Liver (tissue), 9 donors: ENCODE measurements around the gene CYB5RL. TPM values are rescaled to one million over a fixed set of nuclear protein-coding genes. Genes with fewer than 3 reads are reported as not detected.
A peak's percentile ranks its signal among the peaks of the same experiment; 100 is the strongest.
"Not testable (repeated sequence)": the region's sequence is repeated elsewhere in the genome, so short reads cannot be mapped to it uniquely, and the experiment has no call there.

Source experiments
- DNase-seq: peaks from one replicate; pipeline ENCODE4 v3.0.0-alpha.2; 2017; ENCODE audit warnings: low spot score
- H3K27ac ChIP-seq, 2 donors: one replicate each; pipeline ENCODE4 v1.7.0; 2013; ENCODE audit warnings: inconsistent platforms in 2 of 2, low read length in 2 of 2, control low read depth in 1 of 2, low read depth in 1 of 2, mild to moderate bottlenecking in 1 of 2
- H3K27me3 ChIP-seq, 4 donors: one replicate each; pipeline versions ENCODE4 v1.6.1 to v1.7.0; 2013; ENCODE audit warnings: low read length in 3 of 4, inconsistent platforms in 1 of 4, mild to moderate bottlenecking in 1 of 4, moderate library complexity in 1 of 4; ENCODE audit not compliant: control insufficient read depth in 4 of 4, insufficient read depth in 4 of 4
- H3K36me3 ChIP-seq, 4 donors: one replicate each; pipeline versions ENCODE4 v1.6.1 to v1.7.0; 2013; ENCODE audit warnings: low read length in 3 of 4, mild to moderate bottlenecking in 3 of 4, low read depth in 1 of 4, moderate library complexity in 1 of 4; ENCODE audit not compliant: control insufficient read depth in 4 of 4, insufficient read depth in 3 of 4
- H3K4me1 ChIP-seq, 4 donors: one replicate each; pipeline versions ENCODE4 v1.6.1 to v1.7.0; 2013; ENCODE audit warnings: low read length in 3 of 4, mild to moderate bottlenecking in 3 of 4, moderate library complexity in 1 of 4; ENCODE audit not compliant: control insufficient read depth in 4 of 4, insufficient read depth in 4 of 4
- H3K4me3 ChIP-seq, 3 donors: one replicate each; pipeline versions ENCODE4 v1.6.1 to v1.7.0; 2013; ENCODE audit warnings: low read length in 3 of 3, control low read depth in 1 of 3, low read depth in 1 of 3, mild to moderate bottlenecking in 1 of 3
- H3K9ac ChIP-seq, 2 donors: one replicate each; pipeline ENCODE4 v1.7.0; 2013; ENCODE audit warnings: low read length in 2 of 2, mild to moderate bottlenecking in 2 of 2, moderate library complexity in 2 of 2, control low read depth in 1 of 2, low read depth in 1 of 2
- H3K9me3 ChIP-seq, 4 donors: one replicate each; pipeline versions ENCODE4 v1.6.1 to v1.7.0; 2013; ENCODE audit warnings: low read length in 3 of 4; ENCODE audit not compliant: control insufficient read depth in 4 of 4
- CTCF ChIP-seq: fragments of 150-350 bp; IDR thresholded peaks from 2 replicates; pipeline ENCODE4 v1.5.1; 2017; ENCODE audit warnings: improper control_type of control experiment, low read depth, low read length; ENCODE audit not compliant: missing input control
- EGR1 ChIP-seq, 2 donors: IDR thresholded peaks; 2 replicates each; pipeline ENCODE4 v1.6.1; 2016 to 2018; ENCODE audit warnings: antibody characterized with exemption in 2 of 2, low read depth in 2 of 2
- GABPA ChIP-seq, 2 donors: IDR thresholded peaks in 1 of 2; conservative IDR thresholded peaks in 1 of 2; 2 replicates each; pipeline ENCODE4 v1.6.1; 2016; ENCODE audit warnings: antibody characterized with exemption in 2 of 2, mild to moderate bottlenecking in 1 of 2, moderate library complexity in 1 of 2
- HNF4A ChIP-seq, 2 donors: conservative IDR thresholded peaks; 2 replicates each; pipeline ENCODE4 v1.6.1; 2016; ENCODE audit warnings: antibody characterized with exemption in 2 of 2, mild to moderate bottlenecking in 2 of 2
- JUND ChIP-seq, 2 donors: IDR thresholded peaks; 2 replicates each; pipeline ENCODE4 v1.6.1; 2016; ENCODE audit warnings: antibody characterized with exemption in 2 of 2
- MAX ChIP-seq: IDR thresholded peaks from 2 replicates; pipeline ENCODE4 v1.6.1; 2016; ENCODE audit warnings: antibody characterized with exemption
- NR2F2 ChIP-seq: IDR thresholded peaks from 2 replicates; pipeline ENCODE4 v1.6.1; 2016; ENCODE audit warnings: antibody characterized with exemption
- RAD21 ChIP-seq, 2 donors: IDR thresholded peaks; 2 replicates each; pipeline ENCODE4 v1.6.1; 2016; ENCODE audit warnings: antibody characterized with exemption in 2 of 2, mild to moderate bottlenecking in 2 of 2
- REST ChIP-seq: IDR thresholded peaks from 2 replicates; pipeline ENCODE4 v1.6.1; 2016; ENCODE audit warnings: antibody characterized with exemption, mild to moderate bottlenecking
- RXRA ChIP-seq, 2 donors: IDR thresholded peaks; 2 replicates each; pipeline ENCODE4 v1.6.1; 2017 to 2018; ENCODE audit warnings: antibody characterized with exemption in 2 of 2, mild to moderate bottlenecking in 1 of 2
- SP1 ChIP-seq: IDR thresholded peaks from 2 replicates; pipeline ENCODE4 v1.6.1; 2018; ENCODE audit warnings: antibody characterized with exemption, mild to moderate bottlenecking
- ZBTB33 ChIP-seq: IDR thresholded peaks from 2 replicates; pipeline ENCODE4 v1.6.1; 2016; ENCODE audit warnings: antibody characterized with exemption
- WGBS: extraction: QIAGEN DNeasy Blood & Tissue Kit; methylation state at CpG from one replicate; pipeline ENCODE4 v1.1.7; 2013; 5-methylcytosine and 5-hydroxymethylcytosine counted together
- polyA plus RNA-seq, 2 donors: library from polyadenylated mRNA; stranded (reverse) in 1 of 2; unstranded in 1 of 2; fragments of 200-250 nt in 1 of 2; fragments of >200 nt in 1 of 2; fragmentation: Nextera tagmentation in 1 of 2; extraction: Ambion mirVana in 1 of 2; gene quantifications; one replicate each; pipeline versions ENCODE4 v1.2.1 to v1.2.3, GENCODE V29; 2013 to 2015
- total RNA-seq, 2 donors: library from RNA; depleted of rRNA; stranded (reverse); fragments of >200 nt; gene quantifications; one replicate each; pipeline ENCODE4 v1.2.3, GENCODE V29; 2014
- donor health status: healthy.
- donor health status: healthy.
- donor health status: healthy.
- donor health status: healthy.
- donor health status: healthy.

Gene CYB5RL
- total and polyA plus RNA-seq, 4 donors: 1.5 to 4.5 (median 2.5) TPM

- no peak for TF ChIP-seq GABPA (IDR thresholded peaks at IDR 0.05 in 1 of 2, conservative IDR thresholded peaks at IDR 0.05 in 1 of 2)
- no peak for TF ChIP-seq SP1
- no peak for TF ChIP-seq CTCF
- TF ChIP-seq HNF4A (conservative IDR thresholded peaks at IDR 0.05): no peak
Observed at GRCh38 chr1:54212872-54213271, 13.0 kb upstream of the CYB5RL start (continued).

GRCh38 chr1:54207896-54208295, 8.1 kb upstream of the CYB5RL start:
- WGBS: 71% methylated on average over 4 of the region's 4 CpGs
- not testable (repeated sequence) for H3K27me3 ChIP-seq, H3K4me3 ChIP-seq, H3K9ac ChIP-seq, DNase-seq, H3K4me1 ChIP-seq, H3K27ac ChIP-seq, H3K9me3 ChIP-seq
- H3K36me3 ChIP-seq: peaks cover 18 to 63% (median 57%) of the 10 kb centered on the region in 4 donors

- Histone ChIP-seq H3K36me3 (peaks cover 18 to 57% (median 51%) of the 10 kb centered on the region in 4 donors), H3K4me1 (peaks cover 0 to 14% (median 11%) of the 10 kb centered on the region in 4 donors), H3K9ac (no peak overlapping the region), H3K9me3 (no peaks in the 10 kb centered on the region), H3K27ac (no peak overlapping the region), H3K27me3 (no peaks in the 10 kb centered on the region), H3K4me3 (no peak overlapping the region)
- TF ChIP-seq CTCF: no peak
- no peak for TF ChIP-seq GABPA (IDR thresholded peaks at IDR 0.05 in 1 of 2, conservative IDR thresholded peaks at IDR 0.05 in 1 of 2)
- TF ChIP-seq RXRA (IDR thresholded peaks at IDR 0.05): no peak
- 36% methylated on average over 1 of the region's 1 CpG for WGBS
- DNase-seq: no peak
Observed at GRCh38 chr1:54207287-54207686, 7.5 kb upstream of the CYB5RL start.

GRCh38 chr1:54204199-54204598, 4.4 kb upstream of the CYB5RL start:
- Histone ChIP-seq H3K4me1 (peaks cover 0 to 37% (median 31%) of the 10 kb centered on the region in 4 donors), H3K27ac (peak overlapping the region in 1 of 2 donors; percentile 28), H3K36me3 (peaks cover 6 to 30% (median 26%) of the 10 kb centered on the region in 4 donors), H3K9ac (no peak overlapping the region), H3K27me3 (no peaks in the 10 kb centered on the region), H3K9me3 (no peaks in the 10 kb centered on the region), H3K4me3 (no peak overlapping the region)
- 81% methylated on average over 7 of the region's 7 CpGs for WGBS
- no peak for DNase-seq
- TF ChIP-seq CTCF: no peak
- no peak for TF ChIP-seq MAX
- TF ChIP-seq RAD21 (IDR thresholded peaks at IDR 0.05): no peak
- no peak for TF ChIP-seq ZBTB33
- TF ChIP-seq EGR1 (IDR thresholded peaks at IDR 0.05; ENCODE audit: low read depth in 2 of 2): no peak
- no peak for TF ChIP-seq GABPA (IDR thresholded peaks at IDR 0.05 in 1 of 2, conservative IDR thresholded peaks at IDR 0.05 in 1 of 2)
- TF ChIP-seq JUND (IDR thresholded peaks at IDR 0.05): no peak
- TF ChIP-seq REST: no peak
- TF ChIP-seq HNF4A (conservative IDR thresholded peaks at IDR 0.05): no peak
- TF ChIP-seq NR2F2: no peak
